Transverse colon (tissue), 4 donors: Measurements from ENCODE around the gene SNX6.

Experiments
- CTCF ChIP-seq, 5 experiments: fragments of 200-600 bp in 3 of 5; fragments of 450-650 bp in 2 of 5; sonication (generic) in 3 of 5; IDR thresholded peaks; 1 replicate in 2 of 5; 2 replicates in 3 of 5; pipeline ENCODE4 v1.5.1; 2016 to 2017; ENCODE audit warnings: antibody characterized with exemption in 5 of 5, inconsistent platforms in 3 of 5, mild to moderate bottlenecking in 2 of 5, moderate library complexity in 1 of 5
- POLR2A ChIP-seq: fragments of 450-650 bp; IDR thresholded peaks from one replicate; pipeline ENCODE4 v1.6.1; 2016; ENCODE audit warnings: antibody characterized with exemption, mild to moderate bottlenecking, moderate library complexity
- POLR2AphosphoS5 ChIP-seq, 3 donors: sonication (generic); formaldehyde crosslinking; IDR thresholded peaks; one replicate each; pipeline ENCODE4 v1.6.1; 2016; ENCODE audit warnings: antibody characterized with exemption in 3 of 3

GRCh38 chr14:34650786-34651584 is 21.0 kb upstream of the SNX6 start:
- TF ChIP-seq POLR2AphosphoS5 (IDR thresholded peaks at IDR 0.05) (no peak), CTCF (IDR thresholded peaks at IDR 0.05) (no peak), POLR2A (no peak)
